ENCODE data around the gene ITCH. TPM values are rescaled to one million over a fixed set of nuclear protein-coding genes. Genes with fewer than 3 reads are reported as not detected.

Gene ITCH
- total and polyA plus RNA-seq, 2 experiments from 2014 or later: 22.1 to 61.2 TPM

GRCh38 chr20:34331838-34332237 lies 31.2 kb upstream of the ITCH start:
- WGBS (ENCODE audit: low lambda C conversion rate, missing lambda C conversion rate): 62% methylated on average over 7 of the region's 7 CpGs
- Histone ChIP-seq H3K36me3 (replicated peaks; ENCODE audit: insufficient read depth, low read depth) (no peaks in the 10 kb centered on the region), H3K4me2 (no peak overlapping the region), H2AFZ (no peak overlapping the region), H3K9me2 (replicated peaks; ENCODE audit: insufficient read depth) (no peaks in the 10 kb centered on the region), H3K9me3 (ENCODE audit: low read depth) (no peaks in the 10 kb centered on the region), H3K27me3 (no peaks in the 10 kb centered on the region), H4K20me1 (ENCODE audit: insufficient read depth, poor library complexity, severe bottlenecking) (no peaks in the 10 kb centered on the region), H3K4me3 (no peak overlapping the region), H3K4me1 (ENCODE audit: insufficient read depth) (no peaks in the 10 kb centered on the region), H3K79me2 (no peaks in the 10 kb centered on the region), H3K27ac (no peak overlapping the region)
- DNase-seq (ENCODE audit: low spot score): no peak
- TF ChIP-seq CTCF (IDR thresholded peaks at IDR 0.05; ENCODE audit: poor library complexity) (no peak), EZH2 (IDR thresholded peaks at IDR 0.05; ENCODE audit: borderline replicate concordance) (no peak), EZH2phosphoT487 (IDR thresholded peaks at IDR 0.05; ENCODE audit: low read depth, severe bottlenecking, unreplicated experiment) (no peak)

- no peaks in the 10 kb centered on the region for H3K27me3 ChIP-seq
- no peak overlapping the region for H3K4me2 ChIP-seq
- no peaks in the 10 kb centered on the region for H3K4me1 ChIP-seq (ENCODE audit: insufficient read depth)
- H3K9me2 ChIP-seq (replicated peaks; ENCODE audit: insufficient read depth): no peaks in the 10 kb centered on the region
- H3K79me2 ChIP-seq: no peaks in the 10 kb centered on the region
- no peak overlapping the region for H3K27ac ChIP-seq
- DNase-seq (ENCODE audit: low spot score): no peak
- no peaks in the 10 kb centered on the region for H3K9me3 ChIP-seq (ENCODE audit: low read depth)
- H2AFZ ChIP-seq: no peak overlapping the region
- no peak overlapping the region for H3K4me3 ChIP-seq
- 64% methylated on average over 19 of the region's 19 CpGs for WGBS (ENCODE audit: low lambda C conversion rate, missing lambda C conversion rate)
- no peaks in the 10 kb centered on the region for H4K20me1 ChIP-seq (ENCODE audit: insufficient read depth, poor library complexity, severe bottlenecking)
- TF ChIP-seq EZH2phosphoT487 (IDR thresholded peaks at IDR 0.05; ENCODE audit: low read depth, severe bottlenecking, unreplicated experiment): no peak
- TF ChIP-seq EZH2 (IDR thresholded peaks at IDR 0.05; ENCODE audit: borderline replicate concordance): no peak
- no peak for TF ChIP-seq CTCF (IDR thresholded peaks at IDR 0.05; ENCODE audit: poor library complexity)
- H3K36me3 ChIP-seq (replicated peaks; ENCODE audit: insufficient read depth, low read depth): no peaks in the 10 kb centered on the region
Measured at GRCh38 chr20:34332262-34332920, 30.7 kb upstream of the ITCH start.

GRCh38 chr20:34333786-34334185 lies 29.3 kb upstream of the ITCH start:
- Histone ChIP-seq H3K27ac (no peak overlapping the region), H3K36me3 (replicated peaks; ENCODE audit: insufficient read depth, low read depth) (no peaks in the 10 kb centered on the region), H3K79me2 (no peaks in the 10 kb centered on the region), H3K9me3 (ENCODE audit: low read depth) (no peaks in the 10 kb centered on the region), H3K4me1 (ENCODE audit: insufficient read depth) (no peaks in the 10 kb centered on the region), H4K20me1 (ENCODE audit: insufficient read depth, poor library complexity, severe bottlenecking) (no peaks in the 10 kb centered on the region), H3K4me2 (no peak overlapping the region), H3K27me3 (no peaks in the 10 kb centered on the region), H3K9me2 (replicated peaks; ENCODE audit: insufficient read depth) (no peaks in the 10 kb centered on the region), H2AFZ (no peak overlapping the region), H3K4me3 (no peak overlapping the region)
- TF ChIP-seq EZH2 (IDR thresholded peaks at IDR 0.05; ENCODE audit: borderline replicate concordance) (no peak), EZH2phosphoT487 (IDR thresholded peaks at IDR 0.05; ENCODE audit: low read depth, severe bottlenecking, unreplicated experiment) (no peak), CTCF (IDR thresholded peaks at IDR 0.05; ENCODE audit: poor library complexity) (no peak)
- WGBS (ENCODE audit: low lambda C conversion rate, missing lambda C conversion rate): 76% methylated on average over 4 of the region's 4 CpGs
- DNase-seq (ENCODE audit: low spot score): no peak
